GM12875 (cell line): ENCODE measurements around the gene SLC27A5.

Experiments used
- H3K4me3 ChIP-seq: one replicate; pipeline ENCODE4 v1.5.1; 2011; ENCODE audit warnings: low read depth, low read length, control low read depth
- CTCF ChIP-seq: IDR thresholded peaks from 2 replicates; pipeline ENCODE4 v1.5.1; 2011; ENCODE audit warnings: low read depth, mild to moderate bottlenecking, control low read depth, inconsistent platforms, low read length, moderate library complexity, borderline replicate concordance; ENCODE audit not compliant: insufficient read depth

SLC27A5 gene

GRCh38 chr19:58552655-58553054 is 40.9 kb upstream of the SLC27A5 start:
- TF ChIP-seq CTCF, result no peak
- no peak overlapping the region for H3K4me3 ChIP-seq

GRCh38 chr19:58551577-58552471 is 40.0 kb upstream of the SLC27A5 start:
- H3K4me3 ChIP-seq, result no peak overlapping the region
- no peak for TF ChIP-seq CTCF

- no peak for TF ChIP-seq CTCF
- H3K4me3 ChIP-seq, result no peak overlapping the region
These were observed 39.3 kb upstream of the SLC27A5 start for GRCh38 chr19:58551123-58551497.

- no peak for TF ChIP-seq CTCF
- no peak overlapping the region for H3K4me3 ChIP-seq
These were observed 38.8 kb upstream of the SLC27A5 start for GRCh38 chr19:58550362-58551122.

GRCh38 chr19:58549664-58550361 is 38.0 kb upstream of the SLC27A5 start:
- H3K4me3 ChIP-seq, result no peak overlapping the region

More at GRCh38 chr19:58549664-58550361, 38.0 kb upstream of the SLC27A5 start:
- no peak for TF ChIP-seq CTCF
